M059J (cell line): ENCODE measurements around the gene COL19A1. TPM values are rescaled to one million over a fixed set of nuclear protein-coding genes. Genes with fewer than 3 reads are reported as not detected.

Experiments
- DNase-seq: peaks from one replicate; pipeline ENCODE4 v3.0.0-alpha.2; 2012; ENCODE audit warnings: low read depth
- total RNA-seq: library from RNA; depleted of rRNA; stranded (reverse); fragments of >200 nt; shearing (Covaris generic); gene quantifications from 2 replicates; pipeline ENCODE4 v1.2.3, GENCODE V29; 2014

Gene COL19A1
- total RNA-seq, 1 experiment from 2014 or later, result not detected

DNA sequence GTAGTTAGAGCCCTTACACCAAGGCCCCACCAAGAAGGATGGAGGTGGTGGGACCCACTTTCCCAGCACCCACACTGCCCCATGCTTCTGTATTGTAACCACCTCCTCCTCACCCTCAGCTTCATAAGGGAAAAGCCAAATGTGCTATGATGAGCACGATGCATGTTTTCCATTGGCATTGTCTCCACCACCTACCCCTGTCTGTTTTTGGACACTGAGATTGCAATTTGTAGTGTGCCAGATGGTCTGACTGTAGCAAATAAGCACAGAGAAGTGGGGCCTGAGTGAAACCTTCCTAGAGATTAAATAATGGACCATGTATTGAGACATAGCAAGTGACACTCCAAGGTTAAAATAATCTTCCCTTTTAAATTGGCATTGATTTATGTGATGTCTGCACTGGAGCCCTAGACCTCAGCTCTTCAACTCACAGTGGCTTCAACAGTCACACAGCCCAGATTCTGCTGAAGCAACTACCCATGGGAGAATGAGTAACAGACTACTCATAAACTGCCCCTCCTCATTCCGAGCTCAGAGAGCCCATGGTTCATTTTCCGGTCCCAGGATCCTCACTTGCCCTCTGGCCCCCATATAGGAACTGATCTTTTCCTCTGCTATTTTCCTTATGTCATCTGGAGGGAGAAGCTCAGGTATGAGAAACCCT is 258.7 kb downstream of the COL19A1 start:
- peak; percentile 37 for DNase-seq

DNA sequence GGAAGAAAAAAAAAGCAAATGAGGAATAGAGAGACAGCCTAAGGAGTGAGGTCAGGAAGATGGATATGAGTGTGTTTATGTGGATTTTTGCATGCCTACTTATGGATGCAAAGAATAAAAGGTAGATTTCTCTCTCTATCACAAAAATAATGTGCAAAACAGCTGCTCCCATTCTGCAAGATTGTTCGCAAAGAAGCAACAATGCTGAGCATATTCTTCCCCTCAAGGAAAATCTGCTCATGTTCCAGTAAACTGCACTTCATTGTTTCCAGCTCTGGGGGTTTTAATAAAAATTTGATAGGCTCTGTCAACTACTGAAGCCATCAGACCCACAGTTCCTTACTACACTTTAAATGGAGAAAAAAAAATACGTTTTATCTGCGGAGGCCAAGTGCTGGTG is 259.2 kb downstream of the COL19A1 start:
- DNase-seq, result no peak

DNA sequence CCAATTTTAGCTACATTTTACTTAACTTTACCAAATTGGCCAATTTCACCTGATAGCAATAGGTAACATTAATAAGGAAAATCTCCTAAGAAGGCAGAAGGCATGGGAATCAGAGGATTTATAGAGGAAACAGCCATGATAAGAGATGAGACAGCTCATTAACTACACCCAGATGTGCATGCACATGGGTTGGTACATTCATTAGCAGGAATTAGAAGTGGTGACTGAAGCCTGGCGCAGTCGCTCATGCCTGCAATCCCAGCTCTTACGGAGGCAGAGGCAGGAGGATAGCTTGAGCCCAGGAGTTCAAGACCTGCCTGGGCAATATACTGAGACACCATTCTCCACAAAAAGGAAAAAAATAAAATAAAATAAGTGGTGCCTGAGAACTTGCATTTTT is 263.0 kb downstream of the COL19A1 start:
- DNase-seq, result no peak

DNA sequence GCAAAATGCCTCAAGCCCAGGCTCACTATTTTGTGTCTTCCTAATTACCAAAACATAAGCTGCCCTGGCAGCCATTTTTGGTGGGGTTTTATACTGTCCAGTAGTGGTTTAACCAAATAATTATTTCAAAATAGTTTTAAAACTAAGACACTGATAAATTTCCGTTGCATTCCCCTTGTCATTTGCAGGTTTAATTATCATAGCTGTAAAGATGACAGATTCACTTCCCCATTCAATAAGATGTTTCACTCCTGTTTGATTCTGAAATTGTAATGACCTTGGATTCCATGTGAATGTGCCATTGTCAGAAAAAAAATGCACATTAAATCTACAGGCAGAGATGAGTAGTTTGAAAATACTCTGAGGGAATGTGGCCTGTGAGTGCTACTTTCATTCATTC is 264.5 kb downstream of the COL19A1 start:
- DNase-seq, result no peak

DNA sequence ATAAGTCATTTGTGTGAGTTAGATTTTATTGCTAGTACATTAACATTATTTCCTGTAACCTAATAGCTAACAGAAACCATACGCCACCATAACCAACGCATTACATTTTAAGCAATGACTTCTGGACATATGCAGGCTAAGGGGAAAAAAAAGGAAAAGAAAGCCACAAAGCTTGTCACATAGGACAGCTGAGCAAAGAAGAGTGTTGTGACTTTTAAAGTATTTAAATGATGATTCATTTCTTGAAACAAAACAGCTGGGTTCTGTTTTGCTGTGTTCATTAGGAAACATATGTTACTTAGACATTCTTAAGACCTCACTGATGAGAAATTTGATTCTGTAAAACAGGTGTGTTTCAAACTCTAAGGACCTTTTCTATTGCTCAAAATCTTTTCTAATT is 265.2 kb downstream of the COL19A1 start:
- DNase-seq, result no peak

DNA sequence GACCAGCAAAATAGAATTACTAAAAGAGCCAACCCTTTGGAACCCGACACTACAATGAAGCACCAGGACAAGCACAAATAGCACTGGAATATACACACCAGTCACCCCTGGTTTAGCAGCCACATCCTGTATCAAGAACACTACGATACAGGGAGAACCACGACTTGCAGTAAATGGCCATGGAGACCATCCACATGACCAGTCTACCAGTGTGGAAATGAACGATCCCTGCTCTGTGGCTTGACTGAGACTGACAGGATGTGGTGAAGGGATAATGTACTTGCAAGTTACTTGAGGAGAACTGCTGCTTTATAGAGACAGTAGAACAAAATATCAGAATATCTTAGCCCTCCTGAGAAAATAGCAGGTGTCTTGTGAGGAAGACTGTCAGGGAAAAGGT is 266.9 kb downstream of the COL19A1 start:
- no peak for DNase-seq

DNA sequence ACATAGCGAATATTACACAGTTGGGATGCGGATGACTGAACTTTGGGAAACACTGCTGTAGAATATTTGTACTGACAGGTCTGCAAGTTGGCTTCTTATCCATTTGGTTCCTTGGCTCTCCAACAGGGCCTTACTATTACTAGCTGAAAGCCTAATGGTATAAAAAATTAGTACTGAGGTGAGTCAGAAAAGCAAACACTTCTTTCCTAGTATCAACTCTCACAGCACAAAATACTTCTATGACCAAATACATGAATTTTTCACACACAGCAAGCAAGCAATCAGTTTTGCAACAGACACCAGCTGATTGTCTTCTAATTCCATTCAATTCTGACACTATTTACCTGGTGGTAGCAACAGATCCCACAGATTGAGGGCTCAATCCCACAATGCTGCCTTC is 268.2 kb downstream of the COL19A1 start:
- no peak for DNase-seq

DNA sequence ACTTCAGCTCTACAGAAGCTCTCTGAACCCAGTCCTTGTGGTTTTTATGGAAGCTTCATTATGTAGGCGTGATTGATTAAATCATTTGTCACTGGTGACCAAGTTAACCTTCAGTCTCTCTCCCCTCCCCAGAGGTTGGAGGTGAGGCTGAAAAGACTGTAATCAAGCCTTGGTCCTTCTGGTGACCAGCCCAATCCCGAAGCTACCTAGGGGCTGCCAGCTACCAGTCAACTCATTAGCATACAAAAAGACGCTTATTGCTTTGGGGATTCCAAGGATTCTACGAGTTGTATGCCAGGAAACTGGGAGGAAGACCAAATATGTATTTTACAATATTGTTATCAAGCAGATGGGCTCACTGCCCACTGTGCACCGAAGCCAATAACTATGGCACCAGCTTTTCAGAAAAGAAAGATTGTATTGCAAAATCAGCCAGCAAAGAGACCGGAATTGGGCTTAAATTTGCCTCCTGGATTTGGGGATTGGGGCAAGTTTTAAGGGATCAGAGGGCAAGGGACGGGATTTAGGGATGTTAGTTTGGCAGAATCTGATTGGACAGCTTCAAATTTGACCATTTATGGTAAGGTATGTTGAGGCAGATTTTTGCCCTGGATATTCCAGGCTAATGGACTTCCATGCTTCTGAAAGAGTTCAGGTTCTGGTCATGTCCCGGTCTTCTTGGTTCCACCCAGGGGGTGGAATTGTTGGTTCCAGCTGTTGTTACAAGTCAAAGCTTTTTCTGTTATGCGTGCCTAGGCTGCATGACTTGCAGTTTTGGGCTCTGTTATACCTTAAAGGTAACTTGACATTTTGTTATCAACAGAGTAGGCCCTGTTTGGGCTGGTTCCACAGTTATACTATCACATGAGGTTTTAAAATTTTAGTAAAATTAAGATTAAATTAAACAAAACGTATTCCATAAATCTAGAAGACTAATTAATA is 269.1 kb downstream of the COL19A1 start:
- DNase-seq, result no peak

DNA sequence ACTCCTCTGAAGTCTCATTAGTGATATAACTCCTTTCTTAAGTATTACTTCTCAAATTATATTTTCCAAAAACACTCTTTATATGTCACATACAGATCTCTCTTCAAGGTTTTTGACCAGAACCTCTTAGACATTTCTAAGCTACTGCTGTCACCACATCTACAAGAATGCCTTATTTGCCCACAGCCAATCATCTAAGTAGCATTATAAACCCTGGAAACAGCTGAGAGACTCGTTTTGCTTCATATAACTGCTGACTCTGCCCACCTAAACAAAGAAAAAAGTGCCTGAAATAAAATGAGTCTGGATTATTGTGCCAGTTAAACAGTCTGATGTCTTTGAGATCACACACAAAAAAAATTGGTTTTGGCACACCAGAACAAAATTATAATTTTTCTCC is 270.6 kb downstream of the COL19A1 start:
- no peak for DNase-seq

DNA sequence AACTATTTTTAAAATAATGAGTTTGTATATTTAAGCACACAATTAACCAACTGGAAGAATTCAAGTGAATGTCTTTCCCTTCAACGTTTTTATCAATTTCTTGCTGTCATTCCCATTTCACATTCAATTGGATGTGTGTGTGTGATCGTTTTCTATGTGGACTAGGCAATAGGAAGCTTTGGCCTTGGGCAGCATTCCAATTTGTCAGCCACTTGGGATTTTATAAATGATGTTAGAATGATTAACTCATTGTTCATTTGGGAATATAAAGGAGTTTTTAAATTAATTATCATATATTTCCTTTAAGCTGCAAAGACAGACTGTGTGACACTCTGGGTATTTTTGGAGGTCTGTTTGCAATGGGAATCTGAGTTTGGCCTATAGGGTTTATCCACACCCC is 274.1 kb downstream of the COL19A1 start:
- no peak for DNase-seq

DNA sequence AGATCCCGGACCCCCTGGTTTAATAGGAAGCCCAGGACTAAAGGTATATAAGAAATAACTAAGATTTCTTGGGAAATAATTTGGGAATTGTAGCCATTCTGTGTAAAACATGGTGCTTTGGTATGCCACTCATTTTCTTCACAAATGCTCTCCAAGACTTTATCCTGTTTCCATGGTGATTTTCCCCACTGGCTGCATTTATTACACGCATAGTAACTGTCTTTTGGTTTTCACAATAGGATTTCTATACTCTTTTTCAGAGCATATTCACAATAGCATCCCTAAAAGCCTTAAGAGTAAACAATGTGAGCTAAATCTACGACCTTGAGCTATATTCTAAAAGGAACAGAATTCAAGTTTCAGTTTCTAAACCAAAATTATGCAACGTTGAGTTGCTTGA is 275.7 kb downstream of the COL19A1 start:
- no peak for DNase-seq

DNA sequence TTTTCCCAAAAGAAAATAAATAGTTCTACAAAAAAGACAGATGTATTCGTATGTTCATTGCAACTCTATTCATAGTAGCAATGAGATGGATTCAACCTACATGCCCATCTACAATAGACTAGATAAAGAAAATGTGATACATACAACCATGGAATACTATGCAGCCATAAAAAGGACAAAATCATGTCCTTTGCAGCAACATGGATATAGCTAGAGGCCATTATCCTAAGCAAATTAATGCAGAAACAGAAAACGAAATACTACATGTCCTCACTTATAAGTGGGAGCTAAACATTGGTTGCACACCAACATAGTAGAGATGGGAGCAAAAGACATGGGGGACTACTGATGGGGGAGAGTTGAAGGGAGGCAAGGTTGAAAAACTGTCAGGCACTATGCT is 278.8 kb downstream of the COL19A1 start:
- no peak for DNase-seq

DNA sequence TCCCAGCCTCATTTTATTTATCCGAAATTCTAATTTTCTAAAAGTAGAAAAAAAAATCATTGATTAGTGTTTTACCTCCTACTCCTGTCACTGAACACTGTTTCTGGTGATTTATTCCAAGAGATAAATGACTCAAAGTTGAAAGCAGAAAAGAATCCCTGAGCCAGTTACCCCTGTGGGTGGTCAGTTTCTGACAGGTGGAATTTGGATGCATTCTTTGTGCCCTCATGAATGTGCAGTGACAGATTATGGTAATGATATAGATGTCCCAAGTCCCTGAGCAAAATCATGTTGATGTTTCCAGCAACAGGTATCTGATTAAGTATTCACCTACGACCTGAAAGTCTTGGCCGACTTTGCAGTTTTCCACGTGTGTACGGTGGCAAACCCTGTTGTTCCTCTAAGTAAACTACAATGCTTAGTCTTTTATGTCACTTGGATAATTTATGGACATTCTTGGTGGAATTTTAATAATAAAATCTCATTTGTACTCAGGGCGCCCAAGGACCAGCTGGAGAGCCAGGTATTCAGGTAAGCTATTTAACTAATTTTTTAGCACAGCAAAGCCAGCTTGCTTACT is 282.9 kb downstream of the COL19A1 start:
- DNase-seq, result no peak

DNA sequence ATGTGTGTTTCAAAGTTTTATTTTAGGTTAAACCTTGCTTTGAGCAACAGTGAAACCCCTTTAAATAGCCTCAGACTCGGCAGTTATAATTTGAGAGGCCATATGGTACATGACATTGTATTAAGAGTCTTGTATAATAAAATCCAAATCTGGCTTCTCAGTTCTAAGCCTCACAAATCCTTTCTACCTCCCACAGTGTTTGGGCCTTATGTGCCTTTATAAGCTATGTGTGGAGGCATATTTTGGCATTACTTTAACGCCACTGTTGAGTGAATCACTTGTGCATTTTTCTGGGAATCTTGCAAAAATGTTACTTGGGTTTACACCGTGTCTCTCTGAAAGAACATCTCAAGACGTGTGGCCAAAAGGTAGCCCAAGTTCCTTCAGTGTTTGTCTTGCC is 284.2 kb downstream of the COL19A1 start:
- no peak for DNase-seq

DNA sequence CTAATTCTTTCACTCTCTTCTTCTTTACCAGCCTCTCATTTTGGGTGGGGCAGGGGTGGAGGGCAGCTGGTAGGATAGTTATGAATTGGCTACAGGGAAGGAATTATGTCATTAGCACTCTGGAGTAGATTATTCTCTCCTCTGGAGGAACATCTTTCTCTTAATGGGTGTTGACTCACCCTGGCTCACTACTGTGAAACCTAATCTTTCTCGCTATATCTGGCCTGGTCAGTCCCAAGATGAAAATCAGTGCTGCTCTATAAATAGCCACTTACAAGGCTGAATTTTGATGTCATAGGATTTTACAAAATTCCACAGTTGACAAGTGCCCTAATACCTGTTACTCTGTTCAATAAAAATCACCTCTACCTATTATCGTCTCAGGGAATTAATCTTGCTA is 285.3 kb downstream of the COL19A1 start:
- no peak for DNase-seq

DNA sequence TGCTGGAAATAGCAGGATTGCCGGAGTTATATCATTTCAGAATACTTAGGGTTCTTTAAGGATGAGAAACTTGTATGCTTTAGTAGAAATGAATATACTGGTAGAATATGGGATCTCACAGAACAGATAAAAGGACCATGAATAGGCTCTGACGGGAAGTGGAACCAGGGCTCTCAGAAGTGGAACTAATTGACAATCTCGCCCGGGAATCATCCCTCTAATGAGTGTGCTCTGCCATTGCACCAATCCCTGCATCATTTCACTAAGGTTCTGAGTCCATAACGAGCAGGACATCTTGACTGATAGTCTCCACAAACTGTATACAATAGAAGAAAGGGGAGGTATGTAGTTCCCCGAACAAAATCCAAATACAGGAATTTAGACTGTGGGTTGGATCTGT is 286.4 kb downstream of the COL19A1 start:
- no peak for DNase-seq

DNA sequence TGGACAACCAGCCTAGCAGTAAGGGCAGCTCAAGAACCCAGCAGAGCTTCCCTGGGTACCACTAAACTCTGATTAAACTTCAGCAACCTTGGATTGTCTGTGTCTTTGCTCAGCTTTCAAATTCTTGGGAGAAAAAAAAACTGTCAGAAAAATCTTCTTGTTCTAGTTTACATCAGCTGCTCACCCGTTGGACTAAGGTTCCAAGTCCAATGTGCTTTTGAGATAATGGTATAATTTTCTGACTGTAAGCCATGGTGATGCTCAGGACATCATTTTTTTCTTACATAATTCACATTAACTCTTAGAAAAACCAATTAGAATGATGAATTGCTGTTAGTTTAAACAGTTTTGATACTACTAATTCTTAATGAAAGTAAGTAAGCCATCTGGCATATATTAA is 290.7 kb downstream of the COL19A1 start:
- no peak for DNase-seq

DNA sequence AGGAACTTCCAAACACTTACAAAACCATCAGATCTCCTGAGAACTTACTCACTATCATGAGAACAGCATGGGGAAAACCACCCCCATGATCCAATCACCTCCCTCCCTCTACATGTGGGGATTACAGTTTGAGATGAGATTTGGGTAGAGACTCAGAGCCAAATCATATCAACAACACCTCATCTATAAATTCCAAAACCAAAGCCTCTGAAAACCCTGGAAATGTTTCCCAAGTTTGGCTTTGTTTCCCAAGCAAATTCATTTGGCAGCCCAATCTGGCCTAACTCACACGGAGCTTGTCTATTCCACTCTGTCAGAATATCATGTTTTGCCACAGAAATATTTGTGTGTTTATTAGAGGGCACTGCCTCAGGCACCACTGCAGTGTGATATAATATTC is 293.9 kb downstream of the COL19A1 start:
- no peak for DNase-seq

DNA sequence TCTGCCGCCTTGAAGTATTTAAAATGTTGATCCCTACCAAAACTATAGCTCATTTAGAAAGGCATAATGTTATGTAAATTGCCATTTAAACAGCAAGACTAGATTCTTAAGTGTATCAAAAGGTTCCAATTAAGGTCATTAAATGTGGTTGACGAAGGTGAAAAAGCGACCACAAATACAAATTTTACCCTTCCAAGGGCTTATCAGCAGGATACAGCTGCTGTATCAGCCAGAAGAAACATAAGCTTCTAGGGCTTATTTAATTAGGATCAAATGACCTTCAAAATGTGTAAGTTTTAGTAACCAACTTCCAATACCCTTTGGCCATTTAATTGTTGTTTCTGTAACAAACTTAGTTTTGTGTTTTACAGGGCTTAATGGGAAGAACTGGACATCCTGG is 296.6 kb downstream of the COL19A1 start:
- no peak for DNase-seq

DNA sequence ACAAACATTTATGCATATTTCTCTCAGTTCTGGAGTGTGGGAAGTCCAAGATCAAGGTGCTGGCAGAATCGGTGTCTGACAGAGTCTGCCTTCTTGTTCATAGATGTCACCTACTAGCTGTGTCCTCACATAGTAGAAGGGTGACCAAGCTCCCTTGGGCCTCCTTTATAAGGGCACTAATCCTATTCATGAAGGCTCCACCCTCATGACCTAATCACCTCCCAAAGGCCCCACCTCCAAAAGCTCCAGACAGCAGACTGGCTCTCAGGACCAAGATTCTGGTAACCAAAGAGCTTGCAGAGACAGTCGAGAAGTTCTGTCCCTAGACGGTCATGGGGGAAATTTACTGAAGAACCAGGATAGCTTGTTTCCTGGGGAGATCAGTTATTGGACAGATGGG is 297.4 kb downstream of the COL19A1 start:
- no peak for DNase-seq

DNA sequence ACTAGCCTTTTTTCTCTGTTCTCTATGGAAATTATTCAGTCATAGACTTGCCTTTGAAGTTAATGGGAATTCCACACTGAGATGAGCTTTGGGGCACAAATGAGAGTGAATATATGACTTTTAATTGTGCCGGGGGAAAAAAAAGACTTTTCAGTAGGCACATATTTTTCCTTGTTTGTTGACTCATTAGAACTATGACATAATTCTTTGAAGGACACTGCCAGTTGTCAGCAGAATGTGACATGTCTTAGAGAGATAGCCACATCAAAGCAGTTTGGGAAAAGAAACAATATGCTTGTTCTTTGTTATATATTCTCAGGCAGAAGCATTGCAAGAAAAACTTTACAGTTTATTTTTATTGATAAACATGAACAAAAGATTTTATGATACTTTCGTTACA is 298.2 kb downstream of the COL19A1 start:
- no peak for DNase-seq

DNA sequence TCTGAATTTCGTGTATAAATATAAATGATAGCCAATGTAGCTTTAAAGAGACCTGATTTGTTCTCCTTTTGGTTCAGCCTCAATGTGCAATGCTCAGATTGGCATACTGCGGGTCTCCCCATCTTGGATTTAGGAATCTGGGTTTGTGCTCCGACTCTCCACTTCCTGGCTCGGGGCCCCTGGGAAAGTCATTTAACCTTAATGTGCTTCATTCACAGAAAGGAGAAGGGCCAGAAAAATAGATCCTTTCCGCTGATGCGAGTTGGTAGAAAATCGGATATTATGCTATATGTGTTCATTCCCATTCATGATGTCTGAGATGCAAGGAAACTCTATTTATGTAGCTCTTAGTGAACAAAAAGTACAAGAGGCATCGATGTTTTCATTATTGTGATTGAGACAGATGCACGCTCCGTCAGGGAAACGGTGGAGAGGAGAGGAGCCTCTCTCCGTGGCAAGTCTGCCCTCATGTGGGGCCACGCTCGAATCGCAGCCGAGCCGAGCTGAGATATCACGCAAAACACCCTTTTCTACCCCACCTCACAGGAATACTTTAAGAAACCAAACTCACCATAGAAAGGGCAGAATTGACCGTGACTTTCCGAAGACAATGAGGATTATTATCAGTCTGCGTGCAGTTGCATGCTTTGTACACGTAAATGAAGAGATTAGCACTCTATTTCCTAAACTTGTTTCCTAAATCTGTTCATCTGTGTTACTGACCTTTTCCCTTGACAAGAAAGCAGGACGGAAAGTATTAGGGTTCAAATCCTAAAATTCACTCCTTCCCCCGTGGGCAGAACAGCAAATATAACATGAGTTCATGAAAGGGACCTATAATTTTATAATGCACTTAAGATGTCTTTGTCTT is 300.0 kb downstream of the COL19A1 start:
- DNase-seq, result peak; percentile 44
